Ascending aorta (tissue), 2 donors: ENCODE results near the gene YWHAG. TPM values are rescaled to one million over a fixed set of nuclear protein-coding genes. Genes with fewer than 3 reads are reported as not detected.
"Not testable (repeated sequence)": the region's sequence is repeated elsewhere in the genome, so short reads cannot be mapped to it uniquely, and the experiment has no call there.

Experiments
- DNase-seq, 2 donors: peaks; one replicate each; pipeline ENCODE4 v3.0.0-alpha.2; 2019; ENCODE audit warnings: low spot score in 2 of 2
- H3K27ac ChIP-seq, 2 donors: fragments of 200-600 bp; sonication (generic); one replicate each; pipeline ENCODE4 v1.5.1; 2016 to 2017; ENCODE audit warnings: mild to moderate bottlenecking in 1 of 2
- H3K27me3 ChIP-seq: fragments of 200-600 bp; sonication (generic); one replicate; pipeline ENCODE4 v1.5.1; 2017
- H3K36me3 ChIP-seq, 2 donors: fragments of 200-600 bp; sonication (generic); one replicate each; pipeline ENCODE4 v1.5.1; 2016
- H3K4me1 ChIP-seq, 2 donors: fragments of 200-600 bp; sonication (generic); one replicate each; pipeline ENCODE4 v1.5.1; 2016 to 2017; ENCODE audit warnings: mild to moderate bottlenecking in 1 of 2
- H3K4me3 ChIP-seq, 2 donors: fragments of 200-600 bp; sonication (generic); one replicate each; pipeline ENCODE4 v1.5.1; 2016 to 2017; ENCODE audit warnings: mild to moderate bottlenecking in 1 of 2
- H3K9me3 ChIP-seq, 2 donors: fragments of 200-600 bp; sonication (generic); one replicate each; pipeline ENCODE4 v1.5.1; 2016
- CTCF ChIP-seq, 3 experiments: fragments of 200-600 bp in 2 of 3; fragments of 450-650 bp in 1 of 3; sonication (generic) in 2 of 3; IDR thresholded peaks; one replicate each; pipeline ENCODE4 v1.5.1; 2016 to 2019; ENCODE audit warnings: antibody characterized with exemption in 3 of 3, mild to moderate bottlenecking in 1 of 3, moderate library complexity in 1 of 3
- intact Hi-C: fragments of 100-400 bp; cut with DNase I; formaldehyde crosslinking; loops from one replicate; pipeline ENCODE4 v1.15.1; 2023
- total RNA-seq: library from RNA; depleted of rRNA; stranded (reverse); fragments of >200 nt; gene quantifications from one replicate; pipeline ENCODE4 v1.1.0, GENCODE V29; 2016

Gene YWHAG
- total RNA-seq, 1 donor from 2014 or later: 83.0 TPM

GRCh38 chr7:76372984-76373833 lies 14.4 kb upstream of the YWHAG start:
- no peak overlapping the region for H3K27ac ChIP-seq
- TF ChIP-seq CTCF (IDR thresholded peaks at IDR 0.05): no peak
- no peak overlapping the region for H3K4me3 ChIP-seq
- no peaks in the 10 kb centered on the region for H3K9me3 ChIP-seq
- no peaks in the 10 kb centered on the region for H3K36me3 ChIP-seq
- intact Hi-C loops: no loop called here
- peaks cover 0 to 2% of the 10 kb centered on the region in 2 donors for H3K4me1 ChIP-seq
- no peaks in the 10 kb centered on the region for H3K27me3 ChIP-seq
- peak in 1 of 2 donors; percentile 70 for DNase-seq

- Histone ChIP-seq H3K27me3 (no peaks in the 10 kb centered on the region), H3K27ac (no peak overlapping the region), H3K36me3 (no peaks in the 10 kb centered on the region), H3K4me1 (peaks cover 0 to 2% of the 10 kb centered on the region in 2 donors), H3K4me3 (no peak overlapping the region), H3K9me3 (no peaks in the 10 kb centered on the region)
- intact Hi-C loops: no loop called here
- no peak for DNase-seq
- no peak for TF ChIP-seq CTCF (IDR thresholded peaks at IDR 0.05)
Observed at GRCh38 chr7:76371396-76371795, 12.6 kb upstream of the YWHAG start.

GRCh38 chr7:76369018-76369417 lies 10.2 kb upstream of the YWHAG start:
- no peak overlapping the region for H3K27ac ChIP-seq
- no peak overlapping the region for H3K4me3 ChIP-seq
- intact Hi-C loops: no loop called here
- TF ChIP-seq CTCF (IDR thresholded peaks at IDR 0.05): no peak
- DNase-seq: no peak
- no peaks in the 10 kb centered on the region for H3K9me3 ChIP-seq
- no peaks in the 10 kb centered on the region for H3K36me3 ChIP-seq
- H3K4me1 ChIP-seq: peaks cover 2 to 19% of the 10 kb centered on the region in 2 donors
- H3K27me3 ChIP-seq: no peaks in the 10 kb centered on the region

- peaks cover 2 to 17% of the 10 kb centered on the region in 2 donors for H3K4me1 ChIP-seq
- H3K27me3 ChIP-seq: no peaks in the 10 kb centered on the region
- no peaks in the 10 kb centered on the region for H3K9me3 ChIP-seq
- no peak for DNase-seq
- H3K27ac ChIP-seq: no peak overlapping the region
- TF ChIP-seq CTCF (IDR thresholded peaks at IDR 0.05): no peak
- H3K36me3 ChIP-seq: no peaks in the 10 kb centered on the region
- no peak overlapping the region for H3K4me3 ChIP-seq
- intact Hi-C loops: no loop called here
Observed at GRCh38 chr7:76368190-76368589, 9.4 kb upstream of the YWHAG start.

GRCh38 chr7:76364198-76364584 lies 5.4 kb upstream of the YWHAG start:
- H3K4me1 ChIP-seq: peaks cover 2 to 20% of the 10 kb centered on the region in 2 donors
- H3K4me3 ChIP-seq: no peak overlapping the region
- intact Hi-C loops: no loop called here
- no peaks in the 10 kb centered on the region for H3K27me3 ChIP-seq
- TF ChIP-seq CTCF (IDR thresholded peaks at IDR 0.05): no peak
- H3K27ac ChIP-seq: peak overlapping the region; percentile 66 to 77
- H3K9me3 ChIP-seq: no peaks in the 10 kb centered on the region
- H3K36me3 ChIP-seq: no peaks in the 10 kb centered on the region
- DNase-seq: no peak

GRCh38 chr7:76363754-76364153 lies 5.0 kb upstream of the YWHAG start:
- intact Hi-C loops, H3K27me3 ChIP-seq, H3K4me3 ChIP-seq, DNase-seq, H3K9me3 ChIP-seq, H3K36me3 ChIP-seq: not testable (repeated sequence)
- Histone ChIP-seq H3K27ac (peak overlapping the region; percentile 66 to 77), H3K4me1 (peaks cover 2 to 20% of the 10 kb centered on the region in 2 donors)
